ENCODE data around the gene APOBEC3F.
"Not testable (repeated sequence)": the region's sequence is repeated elsewhere in the genome, so short reads cannot be mapped to it uniquely, and the experiment has no call there.

Gene APOBEC3F

GRCh38 chr22:39040538-39041296 lies at the start of gene APOBEC3F:
APOBEC3F (plus strand) TSS chr22:39040864; CDS start chr22:39040961, 97 bp downstream.
- peak within 1 kb of the TSS; percentile 55 for H3K4me3 ChIP-seq (replicated peaks; ENCODE audit: low read depth, low read length)
- not testable (repeated sequence) for DNase-seq (ENCODE audit: extremely low read depth, low read depth)

- H3K4me3 ChIP-seq (replicated peaks; ENCODE audit: low read depth, low read length); DNase-seq (ENCODE audit: extremely low read depth, low read depth): not testable (repeated sequence)
These were observed 47.7 kb upstream of the APOBEC3F start for GRCh38 chr22:38992871-38993371.

- H3K4me3 ChIP-seq (replicated peaks; ENCODE audit: low read depth, low read length) = no peak overlapping the region
- DNase-seq (ENCODE audit: extremely low read depth, low read depth) = no peak
- no peak for TF ChIP-seq CTCF (IDR thresholded peaks at IDR 0.05; ENCODE audit: low read depth, low read length, missing control alignments)
These were observed 44.6 kb upstream of the APOBEC3F start for GRCh38 chr22:38996105-38996504.

GRCh38 chr22:38997518-38997917 lies 43.1 kb upstream of the APOBEC3F start:
- TF ChIP-seq CTCF (IDR thresholded peaks at IDR 0.05; ENCODE audit: low read depth, low read length, missing control alignments) = no peak
- DNase-seq (ENCODE audit: extremely low read depth, low read depth) = no peak
- H3K4me3 ChIP-seq (replicated peaks; ENCODE audit: low read depth, low read length) = no peak overlapping the region

GRCh38 chr22:39003165-39003638 lies 37.5 kb upstream of the APOBEC3F start:
- no peak overlapping the region for H3K4me3 ChIP-seq (replicated peaks; ENCODE audit: low read depth, low read length)
- DNase-seq (ENCODE audit: extremely low read depth, low read depth) = peak; percentile 75
- peak; percentile 78 for TF ChIP-seq CTCF (IDR thresholded peaks at IDR 0.05; ENCODE audit: low read depth, low read length, missing control alignments)

- TF ChIP-seq CTCF (IDR thresholded peaks at IDR 0.05; ENCODE audit: low read depth, low read length, missing control alignments) = no peak
- no peak for DNase-seq (ENCODE audit: extremely low read depth, low read depth)
- no peak overlapping the region for H3K4me3 ChIP-seq (replicated peaks; ENCODE audit: low read depth, low read length)
These were observed 33.5 kb upstream of the APOBEC3F start for GRCh38 chr22:39007177-39007576.

GRCh38 chr22:39008271-39008850 lies 32.3 kb upstream of the APOBEC3F start:
- H3K4me3 ChIP-seq (replicated peaks; ENCODE audit: low read depth, low read length); DNase-seq (ENCODE audit: extremely low read depth, low read depth): not testable (repeated sequence)

GRCh38 chr22:39010946-39011345 lies 29.7 kb upstream of the APOBEC3F start:
- DNase-seq (ENCODE audit: extremely low read depth, low read depth) = no peak
- no peak overlapping the region for H3K4me3 ChIP-seq (replicated peaks; ENCODE audit: low read depth, low read length)
- TF ChIP-seq CTCF (IDR thresholded peaks at IDR 0.05; ENCODE audit: low read depth, low read length, missing control alignments) = no peak

Measured in HFF-Myc (cell line).